ENCODE data around the gene DNAJB2.

Gene DNAJB2

DNA sequence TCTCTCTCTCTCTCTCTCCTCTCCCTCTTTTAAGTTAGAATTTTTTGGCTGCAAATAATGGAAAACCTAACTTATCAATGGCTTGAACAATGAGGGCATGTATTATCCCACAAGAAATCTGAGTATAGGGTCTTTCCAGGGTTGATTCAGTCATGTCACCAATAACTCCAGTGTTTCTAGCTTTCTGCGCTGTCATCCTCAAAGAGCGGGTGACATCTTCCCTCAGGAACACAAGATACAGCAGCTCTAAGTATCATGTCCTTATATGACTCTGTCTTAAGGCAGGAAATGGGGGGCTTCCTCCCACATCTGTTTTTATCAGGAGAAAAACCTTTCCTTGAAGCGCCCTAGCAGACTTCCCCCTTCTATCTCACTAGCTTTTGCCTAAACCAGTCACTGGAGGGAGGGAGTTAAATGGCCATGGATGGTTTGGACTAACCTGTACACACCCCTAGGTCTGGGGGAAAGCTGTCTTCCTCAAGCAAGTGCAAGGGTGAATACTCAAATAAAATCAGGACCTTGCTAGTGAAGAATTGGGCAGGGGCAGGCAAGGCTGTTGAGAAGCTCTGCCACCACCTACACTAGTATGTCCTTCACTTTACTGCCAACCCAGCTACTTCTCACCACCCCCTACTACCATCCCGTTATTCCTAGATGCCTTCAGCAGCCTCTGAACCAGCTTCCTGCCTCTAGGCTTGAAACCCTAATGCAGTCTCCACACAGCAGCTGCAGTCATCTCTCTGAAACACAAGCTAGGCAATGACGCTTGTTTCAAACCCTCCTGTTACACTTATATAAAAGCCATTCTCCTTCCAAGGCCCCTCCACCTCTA is 17.9 kb upstream of the DNAJB2 start:
- no peak for DNase-seq

- DNase-seq: no peak
Measured at GRCh38 chr2:219266232-219266631, 12.9 kb upstream of the DNAJB2 start.

- no peak for DNase-seq
Measured at GRCh38 chr2:219266886-219267285, 12.3 kb upstream of the DNAJB2 start.

DNA sequence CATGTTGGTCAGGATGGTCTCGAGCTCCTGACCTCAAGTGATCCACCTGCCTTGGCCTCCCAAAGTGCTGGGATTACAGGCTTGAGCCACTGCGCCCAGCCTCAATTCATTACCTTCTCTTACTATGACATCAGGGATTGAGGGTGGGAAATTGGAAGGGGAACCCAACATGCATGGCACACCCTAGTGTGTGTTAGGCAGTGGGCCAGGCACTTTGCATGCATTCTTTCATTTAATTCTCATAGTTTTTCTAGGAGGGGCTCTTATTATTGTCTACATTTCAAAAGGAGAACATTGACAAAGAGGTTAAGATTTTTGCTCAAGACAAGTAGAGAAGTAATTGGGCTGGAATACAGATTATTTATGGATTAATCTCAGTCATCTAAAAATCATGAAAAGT is 10.9 kb upstream of the DNAJB2 start:
- DNase-seq: no peak

GRCh38 chr2:219269362-219270054 is 9.7 kb upstream of the DNAJB2 start:
- no peak for DNase-seq

- DNase-seq: no peak
Measured at GRCh38 chr2:219270055-219270372, 9.2 kb upstream of the DNAJB2 start.

DNA sequence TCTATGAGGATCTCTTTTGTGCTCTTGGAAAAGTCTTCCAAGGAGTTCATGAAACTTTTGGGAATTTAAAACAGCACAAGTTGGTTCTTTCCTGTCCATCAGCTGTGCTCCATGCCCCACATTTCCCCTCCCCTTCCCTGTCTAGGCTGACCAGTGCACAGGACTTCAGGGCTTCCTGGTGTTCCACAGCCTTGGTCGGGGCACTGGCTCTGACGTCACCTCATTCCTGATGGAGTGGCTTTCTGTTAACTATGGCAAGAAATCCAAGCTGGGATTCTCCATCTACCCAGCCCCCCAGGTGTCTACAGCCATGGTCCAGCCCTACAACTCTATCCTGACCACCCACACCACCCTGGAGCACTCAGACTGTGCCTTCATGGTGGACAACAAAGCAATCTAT is 8.1 kb upstream of the DNAJB2 start:
- no peak for DNase-seq

GRCh38 chr2:219272356-219272755 is 6.8 kb upstream of the DNAJB2 start:
- DNase-seq: no peak

DNA sequence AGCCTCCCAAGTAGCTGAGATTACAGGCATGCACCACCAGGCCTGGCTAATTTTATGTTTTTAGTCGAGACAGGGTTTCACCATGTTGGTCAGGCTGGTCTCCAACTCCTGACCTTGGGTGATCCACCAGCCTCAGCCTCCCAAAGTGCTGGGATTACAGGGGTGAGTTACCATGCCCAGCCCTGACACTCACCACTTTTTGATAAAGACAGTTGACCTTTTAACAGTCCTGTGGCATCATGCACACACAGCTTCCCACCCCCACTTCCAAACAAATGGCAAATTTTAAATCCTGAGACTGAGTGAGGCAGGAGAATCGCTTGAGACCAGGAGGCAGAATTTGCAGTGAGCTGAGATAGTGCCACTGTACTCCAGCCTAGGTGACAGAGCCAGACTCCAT is 6.2 kb upstream of the DNAJB2 start:
- DNase-seq: no peak

GRCh38 chr2:219273937-219274336 is 5.2 kb upstream of the DNAJB2 start:
- DNase-seq: no peak

- peak; percentile 84 for DNase-seq
Measured at GRCh38 chr2:219274361-219274921, 4.7 kb upstream of the DNAJB2 start.

DNA sequence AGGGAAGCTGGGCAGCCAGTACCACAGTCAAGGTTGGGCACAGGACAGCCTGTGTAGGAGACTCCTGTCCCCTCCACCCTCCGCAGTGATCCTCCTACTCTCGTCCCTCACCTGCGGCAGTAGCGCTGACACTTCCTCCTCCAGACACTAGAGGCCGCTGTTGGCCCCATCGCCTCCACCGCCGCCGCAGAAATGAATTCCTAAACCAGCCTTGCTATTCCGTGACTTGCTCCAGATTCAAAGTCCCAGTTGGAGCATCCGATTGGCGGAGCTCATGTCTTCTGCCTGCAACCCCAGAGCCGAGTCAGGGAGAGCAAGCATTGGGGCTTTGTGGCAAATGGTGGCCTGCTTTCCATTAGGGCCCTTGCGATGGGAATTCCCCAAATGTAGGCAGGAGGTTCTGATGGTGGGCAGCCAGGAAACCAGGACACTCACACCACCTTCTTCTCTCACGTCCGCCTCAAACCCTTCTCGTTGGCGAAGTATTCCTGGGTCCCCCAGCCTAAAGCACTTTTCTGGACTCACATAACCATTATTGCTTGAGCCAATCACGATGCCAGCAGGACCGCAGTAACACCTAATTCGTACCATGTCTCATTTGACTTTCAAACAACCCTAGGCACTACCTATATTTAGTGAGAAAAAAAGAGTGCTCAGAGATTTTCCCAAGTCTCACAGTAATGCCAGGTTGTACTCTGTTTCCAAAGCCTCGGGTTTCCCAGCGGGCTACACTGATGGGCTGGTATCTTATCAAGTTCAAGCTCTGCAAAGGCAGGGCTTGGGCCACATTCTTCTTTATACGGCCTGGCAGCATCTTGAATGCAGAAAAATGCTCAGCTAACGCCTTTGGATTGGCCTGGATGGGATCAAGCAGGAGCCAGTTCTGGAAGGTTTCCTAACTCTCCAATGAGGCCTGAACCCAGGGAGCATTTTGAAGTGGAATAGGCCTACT is 1.2 kb upstream of the DNAJB2 start:
- no peak for DNase-seq

DNA sequence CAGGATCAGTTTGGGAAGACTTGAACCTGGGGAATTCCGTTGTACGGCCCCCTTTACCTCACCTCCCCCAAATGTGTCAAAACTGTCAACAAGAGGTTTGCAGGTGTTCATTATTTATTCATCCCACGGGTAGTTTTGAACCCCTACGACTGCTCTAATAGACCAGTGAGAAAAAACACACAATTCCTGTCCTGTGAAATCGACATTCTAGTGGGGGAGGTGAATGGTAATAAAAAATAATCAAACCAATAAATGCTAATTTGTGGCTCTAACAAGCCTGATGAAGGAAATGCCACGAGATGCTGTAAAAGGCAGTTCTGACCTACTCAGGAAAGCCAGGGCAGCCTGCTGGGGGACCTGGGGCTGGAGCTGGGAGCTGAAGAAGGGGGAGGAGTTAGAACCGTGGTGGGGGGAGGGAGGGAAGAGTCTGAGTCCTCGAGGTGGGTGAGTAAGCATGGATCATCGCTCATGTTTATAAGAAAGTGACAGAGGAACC is 463 bp upstream of the DNAJB2 start:
- peak; percentile 71 for DNase-seq

DNA sequence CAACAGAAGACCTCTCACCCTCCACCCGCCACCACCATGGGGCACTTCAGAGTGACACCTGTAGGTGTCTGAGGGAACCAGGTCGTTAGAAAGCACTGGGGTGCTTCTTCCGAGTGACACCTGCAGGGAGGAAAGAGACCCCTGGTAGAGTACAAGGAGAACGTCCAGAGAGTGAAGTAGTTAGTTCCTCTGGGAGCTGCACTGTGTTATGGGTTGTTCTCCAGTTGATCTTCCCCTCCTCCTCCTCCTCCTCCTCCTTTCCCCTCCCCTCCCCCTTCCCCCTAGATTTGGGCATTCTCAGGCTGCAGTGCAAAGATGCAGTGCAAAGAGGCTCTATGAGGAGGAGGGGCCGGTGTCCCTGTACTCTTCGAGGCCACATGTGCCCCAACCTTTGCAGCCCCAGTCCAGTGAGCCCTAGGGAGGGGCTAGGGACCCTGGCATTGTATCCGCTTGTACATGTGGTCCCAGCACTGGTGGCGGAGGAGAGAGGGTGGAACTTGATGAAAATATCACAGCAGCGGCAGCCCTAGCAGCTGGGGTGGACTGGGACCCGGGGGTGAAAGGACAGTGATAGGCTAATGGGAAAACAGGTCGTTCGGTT is 850 bp downstream of the DNAJB2 start:
- DNase-seq: no peak

- DNase-seq: no peak
Measured at GRCh38 chr2:219280651-219281050, 1.5 kb downstream of the DNAJB2 start.

DNA sequence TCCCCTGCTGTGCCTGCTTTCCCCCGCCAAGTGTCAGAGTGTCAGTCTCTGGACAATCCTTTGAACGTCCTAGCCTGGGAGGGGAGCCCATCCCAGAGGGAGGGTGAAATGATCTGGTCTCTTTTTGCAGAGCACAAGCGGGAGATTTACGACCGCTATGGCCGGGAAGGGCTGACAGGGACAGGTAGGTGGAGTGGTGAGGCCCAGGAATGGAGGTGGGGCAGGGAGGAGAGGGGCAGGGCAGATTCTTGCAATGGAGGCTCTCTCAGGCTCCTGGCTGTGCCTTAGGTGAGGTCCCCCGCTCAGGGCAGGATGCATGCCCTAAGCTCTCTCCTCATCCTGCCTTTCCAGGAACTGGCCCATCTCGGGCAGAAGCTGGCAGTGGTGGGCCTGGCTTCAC is 2.4 kb downstream of the DNAJB2 start:
- DNase-seq: no peak

- DNase-seq: no peak
Measured at GRCh38 chr2:219282375-219282774, 3.2 kb downstream of the DNAJB2 start.

- DNase-seq: no peak
Measured at GRCh38 chr2:219282943-219283581, 3.9 kb downstream of the DNAJB2 start.

DNA sequence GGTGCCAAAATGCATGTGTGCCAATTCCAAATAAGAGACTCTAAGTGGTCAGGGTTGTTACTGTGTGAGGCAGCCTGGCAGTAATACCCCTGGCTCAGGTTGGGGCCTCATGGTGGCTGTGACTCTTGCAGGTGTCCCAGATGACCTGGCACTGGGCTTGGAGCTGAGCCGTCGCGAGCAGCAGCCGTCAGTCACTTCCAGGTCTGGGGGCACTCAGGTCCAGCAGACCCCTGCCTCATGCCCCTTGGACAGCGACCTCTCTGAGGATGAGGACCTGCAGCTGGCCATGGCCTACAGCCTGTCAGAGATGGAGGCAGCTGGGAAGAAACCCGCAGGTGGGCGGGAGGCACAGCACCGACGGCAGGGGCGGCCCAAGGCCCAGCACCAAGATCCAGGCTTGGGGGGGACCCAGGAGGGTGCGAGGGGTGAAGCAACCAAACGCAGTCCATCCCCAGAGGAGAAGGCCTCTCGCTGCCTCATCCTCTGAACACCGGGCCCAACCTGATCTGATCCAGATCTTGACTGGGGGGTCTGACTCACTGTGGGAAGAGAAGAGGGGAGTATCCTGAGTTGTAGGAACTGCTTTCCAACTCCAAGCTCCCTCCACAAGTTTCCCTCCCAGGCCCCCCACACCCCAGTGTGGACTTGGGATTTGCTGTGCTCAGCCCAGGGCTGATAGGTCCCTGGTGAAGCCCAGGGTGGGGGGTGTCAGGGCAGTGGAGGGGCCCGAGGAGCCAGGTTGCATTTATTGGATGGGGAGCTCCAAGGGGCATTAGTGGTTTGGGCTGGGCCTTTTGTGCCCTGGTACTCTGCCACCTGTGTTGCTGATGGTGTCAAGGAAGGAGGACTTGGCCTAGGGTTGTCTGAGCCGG is 5.6 kb downstream of the DNAJB2 start:
- DNase-seq: no peak

DNA sequence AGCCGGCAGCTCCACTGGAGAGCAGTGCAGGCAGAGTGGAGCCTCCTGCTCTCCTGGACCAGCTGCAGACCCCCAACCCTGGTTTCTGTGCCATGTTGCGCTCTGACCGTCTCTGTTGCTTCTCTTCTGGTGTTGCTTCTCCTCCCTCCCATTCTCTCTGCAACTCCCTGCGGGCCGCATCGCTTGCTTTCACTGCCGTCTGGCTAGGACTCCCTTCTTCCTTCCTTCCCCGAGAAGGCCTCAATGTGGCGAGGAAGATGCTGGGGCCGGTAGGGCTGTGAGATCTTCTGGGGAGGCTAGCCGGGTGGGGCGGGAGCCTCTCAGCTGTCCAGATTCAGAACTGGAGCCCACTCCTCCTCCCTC is 6.2 kb downstream of the DNAJB2 start:
- DNase-seq: no peak

DNA sequence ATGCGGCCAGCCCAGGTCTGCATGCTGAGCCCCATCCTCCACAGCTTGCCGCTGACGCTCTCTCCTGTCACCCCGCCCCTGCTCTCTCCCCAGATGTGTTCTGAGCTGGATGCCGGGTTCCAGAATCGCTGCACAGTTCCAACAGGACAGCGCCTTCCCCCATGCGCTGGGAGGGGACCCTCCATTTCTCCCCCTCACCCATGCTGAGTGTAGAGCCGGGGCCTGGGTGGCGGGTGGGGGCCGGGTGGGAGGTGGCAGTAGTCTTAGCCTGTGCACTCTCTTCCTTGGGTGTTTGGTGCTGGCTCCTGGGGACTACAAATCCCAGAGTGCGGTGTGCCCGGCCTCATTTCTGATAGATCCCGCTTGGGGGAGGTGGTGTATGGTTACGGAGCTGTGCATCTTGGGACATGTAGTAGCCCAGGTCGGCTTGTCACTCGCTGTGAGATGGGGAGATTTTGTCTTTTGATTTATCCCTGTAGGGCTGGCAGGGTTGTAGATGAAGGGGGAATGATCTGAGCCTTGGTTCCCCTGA is 6.8 kb downstream of the DNAJB2 start:
- DNase-seq: peak; percentile 70
